HCT116 (cell line): ENCODE data around the gene CALM3. TPM values are rescaled to one million over a fixed set of nuclear protein-coding genes. Genes with fewer than 3 reads are reported as not detected.

Experiments
- ATAC-seq: fragments of 200-7000 bp; cut with Tn5 transposase; 2 replicates; pipeline ENCODE4 v1.9.1; 2020; ENCODE audit warnings: mild to moderate bottlenecking, moderate library complexity
- BruUV-seq: library from RNA; stranded (reverse); fragments of 400-500 nt; replicated peaks from 2 replicates; lab custom pipeline; 2021; lab: Mats Ljungman, UMichigan
- CTCF ChIA-PET: fragments of 300-600 bp; sonication (Branson Sonifier 250); formaldehyde crosslinking; loops from one replicate; lab custom pipeline; 2021; ENCODE audit warnings: antibody characterized with exemption; lab: Charles Lee
- POLR2A ChIA-PET: fragments of 300-600, 350-600 bp; sonication (Branson Sonifier 250); formaldehyde crosslinking; loops from one replicate; lab custom pipeline; 2021; ENCODE audit warnings: antibody characterized with exemption; lab: Charles Lee
- RAD21 ChIA-PET, 2 experiments: fragments of 300-600 bp; sonication (Branson Sonifier 250); formaldehyde crosslinking; loops; one replicate each; lab custom pipeline; 2023; ENCODE audit warnings: low total read pairs in 2 of 2; ENCODE audit not compliant: uncharacterized antibody in 2 of 2, unreplicated experiment in 2 of 2, low non-redundant PET in 1 of 2; lab: Charles Lee
- DNase-seq: peaks from one replicate; pipeline ENCODE4 v3.0.0-alpha.2; 2010; ENCODE audit warnings: low read depth, low spot score
- H2AFZ ChIP-seq: fragments of 200-600 bp; shearing (Covaris generic), sonication (generic); 2 replicates; pipeline ENCODE4 v1.6.1; 2017; ENCODE audit warnings: low read depth, mixed run types, mixed read lengths, antibody characterized with exemption, low read length; ENCODE audit not compliant: poor library complexity, severe bottlenecking
- H3K27ac ChIP-seq: 2 replicates; pipeline ENCODE4 v1.5.1; 2012; ENCODE audit warnings: low read depth, low read length
- H3K27me3 ChIP-seq: fragments of 200-600 bp; sonication (generic); 2 replicates; pipeline ENCODE4 v1.6.1; 2016; ENCODE audit warnings: mixed run types, low read length, mixed read lengths; ENCODE audit not compliant: insufficient read depth
- H3K36me3 ChIP-seq, 2 experiments: fragments of 200-500 bp in 1 of 2; fragments of 200-600 bp in 1 of 2; sonication (Bioruptor generic) in 1 of 2; sonication (generic) in 1 of 2; 2 replicates each; pipeline versions ENCODE4 v1.5.1 to v1.6.1; 2014 to 2016; ENCODE audit warnings: low read length in 2 of 2, inconsistent platforms in 1 of 2, mixed read lengths in 1 of 2, mixed run types in 1 of 2; ENCODE audit not compliant: insufficient read depth in 2 of 2, control insufficient read depth in 1 of 2
- H3K4me1 ChIP-seq, 2 experiments: fragments of 200-600 bp in 1 of 2; sonication (generic) in 1 of 2; 2 replicates each; pipeline versions ENCODE4 v1.5.1 to v1.6.1; 2012 to 2017; ENCODE audit warnings: low read length in 2 of 2, inconsistent platforms in 1 of 2, mild to moderate bottlenecking in 1 of 2, mixed read lengths in 1 of 2, mixed run types in 1 of 2, moderate library complexity in 1 of 2; ENCODE audit not compliant: insufficient read depth in 2 of 2, control insufficient read depth in 1 of 2
- H3K4me2 ChIP-seq: fragments of 200-600 bp; sonication (generic); 2 replicates; pipeline ENCODE4 v1.6.1; 2017; ENCODE audit warnings: mixed run types, low read length, mixed read lengths
- H3K4me3 ChIP-seq, 2 experiments: fragments of 200-600 bp in 1 of 2; sonication (generic) in 1 of 2; replicated peaks in 1 of 2; 2 replicates each; pipeline ENCODE4 v1.5.1; 2011 to 2016; ENCODE audit warnings: low read length in 2 of 2, control low read depth in 1 of 2, low read depth in 1 of 2, mild to moderate bottlenecking in 1 of 2, mixed read lengths in 1 of 2, mixed run types in 1 of 2
- H3K79me2 ChIP-seq: fragments of 200-600 bp; sonication (generic); 2 replicates; pipeline ENCODE4 v1.6.1; 2017; ENCODE audit warnings: mild to moderate bottlenecking, mixed run types, low read length, moderate library complexity, mixed read lengths; ENCODE audit not compliant: insufficient read depth
- H3K9ac ChIP-seq: fragments of 200-600 bp; sonication (generic); 2 replicates; pipeline ENCODE4 v1.6.1; 2016; ENCODE audit warnings: low read length, mixed read lengths
- H3K9me2 ChIP-seq: fragments of 200-600 bp; sonication (generic), shearing (Covaris generic); 2 replicates; pipeline ENCODE4 v1.6.1; 2017; ENCODE audit warnings: mixed run types, mild to moderate bottlenecking, moderate library complexity; ENCODE audit not compliant: insufficient read depth
- H3K9me3 ChIP-seq, 2 experiments: fragments of 200-500 bp in 1 of 2; fragments of 200-600 bp in 1 of 2; sonication (Bioruptor generic) in 1 of 2; sonication (generic) in 1 of 2; 2 replicates each; pipeline ENCODE4 v1.6.1; 2014 to 2017; ENCODE audit warnings: low read length in 2 of 2, mixed read lengths in 2 of 2, inconsistent platforms in 1 of 2, low read depth in 1 of 2, mild to moderate bottlenecking in 1 of 2, mixed run types in 1 of 2, moderate library complexity in 1 of 2; ENCODE audit not compliant: control insufficient read depth in 1 of 2, insufficient read depth in 1 of 2
- H4K20me1 ChIP-seq: fragments of 200-600 bp; sonication (generic), shearing (Covaris generic); 2 replicates; pipeline ENCODE4 v1.6.1; 2017; ENCODE audit warnings: mixed run types, mild to moderate bottlenecking, moderate library complexity; ENCODE audit not compliant: insufficient read depth
- CTCF ChIP-seq, 3 experiments: fragments of 200-600 bp in 1 of 3; sonication (generic) in 1 of 3; IDR thresholded peaks in 2 of 3; conservative IDR thresholded peaks in 1 of 3; 2 replicates each; pipeline ENCODE4 v1.5.1; 2012 to 2017; ENCODE audit warnings: low read depth in 2 of 3, low read length in 2 of 3, antibody characterized with exemption in 1 of 3, borderline replicate concordance in 1 of 3, control low read depth in 1 of 3, mild to moderate bottlenecking in 1 of 3, mixed read lengths in 1 of 3, mixed run types in 1 of 3, moderate library complexity in 1 of 3; ENCODE audit not compliant: insufficient read depth in 1 of 3
- RAD21 ChIP-seq: IDR thresholded peaks from 2 replicates; pipeline ENCODE4 v1.6.1; 2012; ENCODE audit warnings: low read depth, mild to moderate bottlenecking
- ZBTB33 ChIP-seq: IDR thresholded peaks from 2 replicates; pipeline ENCODE4 v1.6.1; 2011; ENCODE audit warnings: mild to moderate bottlenecking, low read length, moderate library complexity; ENCODE audit not compliant: insufficient replicate concordance; ENCODE audit errors: extremely low read depth
- intact Hi-C: fragments of 100-400 bp; cut with micrococcal nuclease; formaldehyde crosslinking; loops from 2 replicates; pipeline ENCODE4 v1.10.0; 2022
- total RNA-seq: library from RNA; stranded (reverse); gene quantifications from one replicate; pipeline ENCODE4 v1.2.1, GENCODE V29; 2021; ENCODE audit not compliant: unreplicated experiment

CALM3 gene
- total RNA-seq, 1 experiment from 2014 or later: 335 TPM

GRCh38 chr19:46614114-46614722 lies 13.1 kb downstream of the CALM3 start:
- CTCF ChIA-PET: interaction anchor here (0.6 to 7.7 kb wide), 19 partner anchors 9 to 597 kb away, joined by 3 to 217 read pairs (median 4); partner anchors contain the start of genes CALM3, DACT3 and PTGIR
- Histone ChIP-seq H3K36me3 (peaks cover 3% of the 10 kb centered on the region in 2 experiments; a peak in 1 of 4 replicates), H3K27ac (no peak overlapping the region), H3K9ac (no peak overlapping the region), H4K20me1 (no peaks in the 10 kb centered on the region), H2AFZ (peak overlapping the region; percentile 58), H3K9me2 (no peaks in the 10 kb centered on the region), H3K9me3 (no peaks in the 10 kb centered on the region), H3K79me2 (no peaks in the 10 kb centered on the region), H3K4me3 (no peak overlapping the region), H3K4me1 (peaks cover 0 to 22% of the 10 kb centered on the region in 2 experiments; a peak in 3 of 4 replicates), H3K4me2 (peak overlapping the region; percentile 50), H3K27me3 (no peaks in the 10 kb centered on the region)
- DNase-seq (peak; percentile 63), ATAC-seq (peak; percentile 91)
- TF ChIP-seq RAD21 (peak; percentile 87), CTCF (IDR thresholded peaks at IDR 0.05 in 2 of 3, conservative IDR thresholded peaks at IDR 0.05 in 1 of 3; ENCODE audit: borderline replicate concordance in 1 of 3, insufficient read depth in 1 of 3, low read depth in 2 of 3, low read length in 2 of 3) (peak; percentile 86 to 90 (median 87)), ZBTB33 (no peak)
- intact Hi-C loops: loop anchor here (1.0 to 10.0 kb wide), 2 partner anchors 48 to 111 kb away; no protein-coding TSS in a partner anchor
- RAD21 ChIA-PET: interaction anchor here (0.6 to 2.4 kb wide), 3 partner anchors 47 to 79 kb away, joined by 4 to 14 read pairs (median 8); partner anchors contain the start of gene DACT3 (in 1 of the 2)
- POLR2A ChIA-PET: interaction anchor here (1.8 to 1.9 kb wide), 2 partner anchors 14 to 47 kb away, joined by 7 to 9 read pairs; partner anchors contain the start of genes CALM3 and DACT3
- no TSS peak for BruUV-seq
